Heart left ventricle (tissue), 13 donors: ENCODE data around the gene HOXA3.

ENCODE experiments used
- POLR2A ChIP-seq, 2 donors: fragments of 450-650 bp; IDR thresholded peaks; one replicate each; pipeline ENCODE4 v1.6.1; 2017; ENCODE audit warnings: antibody characterized with exemption in 2 of 2, mild to moderate bottlenecking in 2 of 2, moderate library complexity in 2 of 2
- TF ChIP-seq, protein P1 (sequence below), 12 donors: fragments of 200-600 bp; sonication (generic) in 4 of 12; IDR thresholded peaks; one replicate each; pipeline versions ENCODE4 v1.5.0 to v1.8.0; 2018 to 2022; ENCODE audit warnings: antibody characterized with exemption in 12 of 12, mild to moderate bottlenecking in 5 of 12
- donor health status: ischemic (EF 13 %, LVEDD 7.1; RV severe dilation, severe dysfunction).
- donor health status: DM: no; HTN: yes; CAD: no.
- donor health status: DM: no; HTN: no; CAD: no.
- donor health status: ischemic (EF 25% LVEDD 6.9; RV normal size, moderate dysfunction).
- donor health status: ischemic (EF 25% LVEDD 5.7; RV mildly dilated, moderate dysfunction).
- donor health status: ischemic (EF 35%, LVEDD 5.7; RV mildly dilated, moderate dysfunction).
- donor health status: nonischemic (EF 11% LVEDD 7.7; RV severe dilation, severe dysfunction).
- donor health status: DM: yes; HTN: yes; CAD: no.
- donor health status: PGD.
- donor health status: ischemic (EF 29% LVEDD 5.4; RV normal size, mild dysfunction).
- donor health status: nonischemic (EF 23%, LVEDD 6.1; RV moderate dilation, normal function).

DNA sequence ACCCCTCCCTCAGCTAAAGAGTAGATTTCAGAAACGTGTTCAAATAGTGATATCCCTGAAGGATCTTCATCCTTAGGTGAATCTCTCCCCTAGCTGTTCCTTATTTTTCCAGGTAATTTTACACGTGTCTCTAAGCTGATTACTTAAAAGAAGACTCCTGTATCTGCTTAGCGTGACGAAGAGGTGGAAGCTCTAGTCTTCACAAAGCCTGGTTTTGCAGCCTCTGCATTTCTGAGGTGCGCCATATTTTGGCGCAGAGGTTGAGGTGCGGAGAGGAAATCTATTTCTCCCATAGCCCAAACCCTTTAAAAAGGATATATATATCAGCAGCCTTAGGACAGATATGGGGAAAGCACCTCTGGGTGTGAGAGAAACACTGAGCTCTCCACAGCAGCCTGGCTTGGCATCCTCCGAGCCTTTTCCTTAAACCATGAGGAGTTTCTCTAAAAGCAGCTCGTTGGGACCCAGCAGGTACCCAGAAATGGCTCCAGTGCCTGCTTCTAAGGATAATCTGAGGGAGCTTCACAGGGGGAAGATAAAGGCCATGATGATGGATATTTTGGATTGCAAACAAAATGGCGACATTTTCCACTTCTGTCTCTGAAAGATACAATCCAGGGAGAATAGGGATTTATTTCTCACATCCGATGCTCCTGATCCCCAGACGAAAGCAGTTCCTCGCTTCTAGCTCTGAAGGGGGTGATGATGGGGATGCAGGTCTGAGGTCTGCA is 46.9 kb downstream of the HOXA3 start:
- no peak for TF ChIP-seq POLR2A (IDR thresholded peaks at IDR 0.05)
- TF ChIP-seq, protein P1, sequence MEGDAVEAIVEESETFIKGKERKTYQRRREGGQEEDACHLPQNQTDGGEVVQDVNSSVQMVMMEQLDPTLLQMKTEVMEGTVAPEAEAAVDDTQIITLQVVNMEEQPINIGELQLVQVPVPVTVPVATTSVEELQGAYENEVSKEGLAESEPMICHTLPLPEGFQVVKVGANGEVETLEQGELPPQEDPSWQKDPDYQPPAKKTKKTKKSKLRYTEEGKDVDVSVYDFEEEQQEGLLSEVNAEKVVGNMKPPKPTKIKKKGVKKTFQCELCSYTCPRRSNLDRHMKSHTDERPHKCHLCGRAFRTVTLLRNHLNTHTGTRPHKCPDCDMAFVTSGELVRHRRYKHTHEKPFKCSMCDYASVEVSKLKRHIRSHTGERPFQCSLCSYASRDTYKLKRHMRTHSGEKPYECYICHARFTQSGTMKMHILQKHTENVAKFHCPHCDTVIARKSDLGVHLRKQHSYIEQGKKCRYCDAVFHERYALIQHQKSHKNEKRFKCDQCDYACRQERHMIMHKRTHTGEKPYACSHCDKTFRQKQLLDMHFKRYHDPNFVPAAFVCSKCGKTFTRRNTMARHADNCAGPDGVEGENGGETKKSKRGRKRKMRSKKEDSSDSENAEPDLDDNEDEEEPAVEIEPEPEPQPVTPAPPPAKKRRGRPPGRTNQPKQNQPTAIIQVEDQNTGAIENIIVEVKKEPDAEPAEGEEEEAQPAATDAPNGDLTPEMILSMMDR (IDR thresholded peaks at IDR 0.05): no peak
